Measurements from ENCODE around the gene KCNT1.

Gene KCNT1

DNA sequence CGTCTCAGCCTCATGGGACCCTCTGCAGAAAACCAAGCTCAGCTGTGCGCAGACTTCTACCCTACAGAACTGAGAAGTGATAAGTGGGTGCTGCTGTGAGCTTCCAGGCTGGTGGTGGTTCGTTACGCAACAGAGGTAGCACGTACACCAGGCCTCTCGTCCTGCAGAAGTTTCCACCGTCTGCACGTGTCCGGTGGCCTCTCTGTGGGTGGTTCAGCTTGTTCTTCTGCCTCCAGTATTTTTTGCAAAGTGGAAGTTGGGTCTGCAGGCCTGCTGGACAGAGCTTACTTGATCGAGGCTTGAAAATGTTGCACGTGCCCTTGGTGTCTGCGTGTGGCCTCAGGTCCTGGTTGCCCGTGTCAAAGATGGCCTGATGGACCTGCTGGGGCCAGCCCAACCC is 27.5 kb downstream of the KCNT1 start:
- no peak overlapping the region for H3K4me2 ChIP-seq (ENCODE audit: low read depth, low read length, poor library complexity, severe bottlenecking)
- H2AFZ ChIP-seq (ENCODE audit: low read depth, low read length, severe bottlenecking): no peak overlapping the region
- no peaks in the 10 kb centered on the region for H3K9me2 ChIP-seq (replicated peaks; ENCODE audit: insufficient read depth, low read length)
- H3K9me3 ChIP-seq (ENCODE audit: insufficient read depth, low read length): no peaks in the 10 kb centered on the region; the same call in 1 of the 2 replicates
- no peak overlapping the region for H3K4me3 ChIP-seq (ENCODE audit: insufficient read depth, low read length, poor library complexity, severe bottlenecking)
- no peak overlapping the region for H3K9ac ChIP-seq (ENCODE audit: low read length)
- H3F3A ChIP-seq (ENCODE audit: insufficient read depth): no peaks in the 10 kb centered on the region
- H4K20me1 ChIP-seq (ENCODE audit: low read depth, low read length): no peaks in the 10 kb centered on the region
- no peak overlapping the region for H3K27ac ChIP-seq (ENCODE audit: low read depth, low read length)
- no peaks in the 10 kb centered on the region for H3K79me2 ChIP-seq (ENCODE audit: insufficient read depth, low read length)
- H3K36me3 ChIP-seq (ENCODE audit: low read length): no peaks in the 10 kb centered on the region
- no peaks in the 10 kb centered on the region for H3K27me3 ChIP-seq (ENCODE audit: low read length)
- TF ChIP-seq, protein P1, sequence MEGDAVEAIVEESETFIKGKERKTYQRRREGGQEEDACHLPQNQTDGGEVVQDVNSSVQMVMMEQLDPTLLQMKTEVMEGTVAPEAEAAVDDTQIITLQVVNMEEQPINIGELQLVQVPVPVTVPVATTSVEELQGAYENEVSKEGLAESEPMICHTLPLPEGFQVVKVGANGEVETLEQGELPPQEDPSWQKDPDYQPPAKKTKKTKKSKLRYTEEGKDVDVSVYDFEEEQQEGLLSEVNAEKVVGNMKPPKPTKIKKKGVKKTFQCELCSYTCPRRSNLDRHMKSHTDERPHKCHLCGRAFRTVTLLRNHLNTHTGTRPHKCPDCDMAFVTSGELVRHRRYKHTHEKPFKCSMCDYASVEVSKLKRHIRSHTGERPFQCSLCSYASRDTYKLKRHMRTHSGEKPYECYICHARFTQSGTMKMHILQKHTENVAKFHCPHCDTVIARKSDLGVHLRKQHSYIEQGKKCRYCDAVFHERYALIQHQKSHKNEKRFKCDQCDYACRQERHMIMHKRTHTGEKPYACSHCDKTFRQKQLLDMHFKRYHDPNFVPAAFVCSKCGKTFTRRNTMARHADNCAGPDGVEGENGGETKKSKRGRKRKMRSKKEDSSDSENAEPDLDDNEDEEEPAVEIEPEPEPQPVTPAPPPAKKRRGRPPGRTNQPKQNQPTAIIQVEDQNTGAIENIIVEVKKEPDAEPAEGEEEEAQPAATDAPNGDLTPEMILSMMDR (IDR thresholded peaks at IDR 0.05; ENCODE audit: insufficient read depth, low read length, poor library complexity, severe bottlenecking): no peak
- TF ChIP-seq EZH2phosphoT487 (conservative IDR thresholded peaks at IDR 0.05; ENCODE audit: low read length): no peak

DNA sequence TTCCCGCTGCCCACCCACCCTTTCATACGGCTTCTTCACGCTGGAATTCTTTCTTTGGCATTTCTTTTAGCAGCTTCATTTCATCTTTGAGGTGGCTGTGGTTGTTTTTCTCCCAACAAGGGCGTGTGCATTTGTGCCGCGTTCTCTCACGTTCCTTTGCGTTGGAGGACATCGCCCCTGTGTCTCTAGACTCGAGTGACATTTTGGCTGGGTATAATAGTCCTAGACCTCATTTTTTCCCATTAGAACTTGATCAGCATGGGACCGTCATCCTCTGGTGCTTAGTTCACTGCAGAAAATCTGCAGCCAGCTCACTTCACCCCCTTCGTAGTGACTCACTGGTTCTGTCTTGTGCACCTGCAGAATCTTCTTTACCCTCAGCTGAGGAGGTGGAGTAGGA is 29.5 kb downstream of the KCNT1 start:
- Histone ChIP-seq H3K36me3 (ENCODE audit: low read length) (no peaks in the 10 kb centered on the region), H3K27me3 (ENCODE audit: low read length) (no peaks in the 10 kb centered on the region), H3K4me2 (ENCODE audit: low read depth, low read length, poor library complexity, severe bottlenecking) (no peak overlapping the region), H3K4me3 (ENCODE audit: insufficient read depth, low read length, poor library complexity, severe bottlenecking) (no peak overlapping the region), H3K27ac (ENCODE audit: low read depth, low read length) (no peak overlapping the region), H3K9me2 (replicated peaks; ENCODE audit: insufficient read depth, low read length) (no peaks in the 10 kb centered on the region), H3K9me3 (ENCODE audit: insufficient read depth, low read length) (no peaks in the 10 kb centered on the region; the same call in 1 of the 2 replicates), H3F3A (ENCODE audit: insufficient read depth) (no peaks in the 10 kb centered on the region), H3K9ac (ENCODE audit: low read length) (no peak overlapping the region), H4K20me1 (ENCODE audit: low read depth, low read length) (no peaks in the 10 kb centered on the region), H3K79me2 (ENCODE audit: insufficient read depth, low read length) (no peaks in the 10 kb centered on the region), H2AFZ (ENCODE audit: low read depth, low read length, severe bottlenecking) (no peak overlapping the region)
- TF ChIP-seq EZH2phosphoT487 (conservative IDR thresholded peaks at IDR 0.05; ENCODE audit: low read length): no peak
- TF ChIP-seq, protein P1 (IDR thresholded peaks at IDR 0.05; ENCODE audit: insufficient read depth, low read length, poor library complexity, severe bottlenecking): no peak

DNA sequence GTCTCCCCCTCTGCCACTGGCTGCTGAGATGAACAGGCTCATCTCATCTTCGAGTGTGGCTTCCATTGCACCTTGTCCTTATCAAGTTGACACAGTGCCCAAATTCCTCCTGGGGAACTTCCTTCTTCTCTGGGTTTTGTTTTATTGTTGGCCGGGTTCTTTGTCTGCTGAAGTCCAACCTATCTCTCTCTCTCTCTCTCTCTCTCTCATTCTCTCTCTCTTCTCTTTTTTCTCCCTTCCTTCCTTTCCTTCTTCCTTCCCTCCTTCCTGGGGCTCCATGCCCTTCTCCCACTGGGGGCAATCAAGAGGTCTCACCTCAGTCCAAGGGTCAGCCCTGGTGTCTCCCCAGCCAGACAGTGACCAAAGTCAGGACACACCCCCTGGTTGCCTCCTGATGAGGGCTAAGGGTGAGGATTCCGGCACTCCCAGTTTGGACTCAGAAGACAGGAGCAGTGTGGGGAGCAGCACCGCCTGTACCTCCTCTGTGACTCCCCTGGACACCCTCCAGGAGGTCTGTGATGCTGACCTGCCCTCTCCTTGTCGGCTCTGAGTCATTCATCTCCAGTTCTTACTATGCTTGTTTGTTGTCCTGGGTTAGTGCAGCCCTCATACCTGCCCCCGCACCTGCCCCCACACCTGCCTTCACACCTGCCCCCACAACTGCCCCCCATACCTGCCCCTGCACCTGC is 30.7 kb downstream of the KCNT1 start:
- Histone ChIP-seq H3K27ac (ENCODE audit: low read depth, low read length) (no peak overlapping the region), H3K9ac (ENCODE audit: low read length) (no peak overlapping the region), H3K36me3 (ENCODE audit: low read length) (no peaks in the 10 kb centered on the region), H3K4me3 (ENCODE audit: insufficient read depth, low read length, poor library complexity, severe bottlenecking) (no peak overlapping the region), H2AFZ (ENCODE audit: low read depth, low read length, severe bottlenecking) (no peak overlapping the region), H3F3A (ENCODE audit: insufficient read depth) (no peaks in the 10 kb centered on the region), H4K20me1 (ENCODE audit: low read depth, low read length) (no peaks in the 10 kb centered on the region), H3K79me2 (ENCODE audit: insufficient read depth, low read length) (no peaks in the 10 kb centered on the region), H3K4me2 (ENCODE audit: low read depth, low read length, poor library complexity, severe bottlenecking) (no peak overlapping the region), H3K9me2 (replicated peaks; ENCODE audit: insufficient read depth, low read length) (no peaks in the 10 kb centered on the region), H3K27me3 (ENCODE audit: low read length) (no peaks in the 10 kb centered on the region), H3K9me3 (ENCODE audit: insufficient read depth, low read length) (no peaks in the 10 kb centered on the region; the same call in 1 of the 2 replicates)
- TF ChIP-seq, protein P1 (IDR thresholded peaks at IDR 0.05; ENCODE audit: insufficient read depth, low read length, poor library complexity, severe bottlenecking): no peak
- no peak for TF ChIP-seq EZH2phosphoT487 (conservative IDR thresholded peaks at IDR 0.05; ENCODE audit: low read length)
